Measurements from ENCODE around the gene GTF3C5.
"Not testable (repeated sequence)": the region's sequence is repeated elsewhere in the genome, so short reads cannot be mapped to it uniquely, and the experiment has no call there.

The GTF3C5 gene

DNA sequence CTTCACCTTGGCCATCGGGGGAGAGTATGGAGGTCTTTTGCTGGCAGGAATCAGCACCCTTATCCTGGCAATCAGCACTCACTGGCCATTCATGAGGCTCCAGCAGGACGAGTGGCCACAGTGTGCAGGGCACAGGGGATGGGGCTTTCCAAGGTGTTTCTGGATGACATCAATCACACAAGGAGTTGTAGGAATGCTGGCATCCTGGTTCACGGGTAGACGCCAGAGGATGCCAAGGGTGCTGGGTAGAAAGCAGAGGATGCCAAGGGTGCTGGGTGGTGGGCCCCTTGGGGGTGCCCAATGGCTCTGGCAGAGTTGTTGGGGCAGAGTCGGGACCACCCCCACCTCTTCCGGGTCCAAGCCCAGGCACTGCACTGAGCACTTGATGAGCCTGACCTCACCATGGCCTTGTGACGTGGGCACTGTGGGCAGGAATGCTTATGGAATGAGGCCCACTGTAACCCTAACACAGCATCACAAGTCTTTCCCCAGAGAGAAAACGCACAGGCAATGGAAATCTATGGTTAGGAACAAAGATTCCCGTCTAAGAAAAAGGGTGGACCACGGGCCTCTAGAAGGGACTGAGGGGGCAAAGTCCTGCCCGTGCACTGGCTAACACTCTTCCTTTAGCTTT, 60.1 kb downstream of the GTF3C5 start:
- no peak for DNase-seq (ENCODE audit: low read depth)

DNA sequence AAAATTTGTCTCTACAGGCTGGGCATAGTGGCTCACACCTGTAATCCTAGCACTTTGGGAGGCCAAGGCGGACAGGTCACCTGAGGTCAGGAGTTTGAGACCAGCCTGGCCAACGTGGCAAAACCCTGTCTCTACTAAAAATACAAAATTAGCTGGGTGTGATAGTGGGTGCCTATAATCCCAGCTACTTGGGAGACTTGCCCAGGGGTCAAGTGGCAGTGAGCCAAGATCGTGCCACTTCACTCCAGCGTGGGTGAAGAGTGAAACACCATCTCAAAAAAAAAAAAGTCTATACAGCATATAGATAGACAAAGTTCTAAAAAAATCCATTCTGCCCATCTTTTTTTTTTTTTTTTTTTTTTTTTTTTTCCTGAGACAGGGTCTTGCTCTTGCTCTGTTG, 63.6 kb downstream of the GTF3C5 start:
- not testable (repeated sequence) for DNase-seq (ENCODE audit: low read depth)

DNA sequence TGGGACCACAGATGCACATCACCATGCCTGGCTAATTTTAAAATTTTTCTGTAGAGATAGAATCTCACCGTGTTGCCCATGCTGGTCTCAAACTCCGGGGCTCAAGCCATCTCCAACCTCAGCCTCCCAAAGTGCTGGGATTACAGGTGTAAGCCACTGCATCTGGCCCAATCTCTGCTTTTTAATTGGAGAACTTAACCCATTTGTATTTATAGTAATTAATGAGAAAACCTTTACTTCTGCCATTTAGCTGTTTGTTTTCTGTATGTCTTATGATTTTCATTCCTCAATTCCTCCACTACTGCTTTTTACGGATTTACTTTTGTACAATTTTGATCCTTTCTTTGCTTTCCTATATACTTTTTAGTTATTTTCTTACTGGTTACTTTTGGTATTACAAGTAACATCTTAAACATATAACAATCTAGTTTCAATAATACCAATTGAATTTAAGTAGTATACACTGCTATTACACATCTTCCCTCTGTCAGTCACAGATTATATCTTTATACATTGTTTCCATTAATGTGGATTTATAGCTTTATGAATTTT, 64.1 kb downstream of the GTF3C5 start:
- DNase-seq (ENCODE audit: low read depth): no peak

DNA sequence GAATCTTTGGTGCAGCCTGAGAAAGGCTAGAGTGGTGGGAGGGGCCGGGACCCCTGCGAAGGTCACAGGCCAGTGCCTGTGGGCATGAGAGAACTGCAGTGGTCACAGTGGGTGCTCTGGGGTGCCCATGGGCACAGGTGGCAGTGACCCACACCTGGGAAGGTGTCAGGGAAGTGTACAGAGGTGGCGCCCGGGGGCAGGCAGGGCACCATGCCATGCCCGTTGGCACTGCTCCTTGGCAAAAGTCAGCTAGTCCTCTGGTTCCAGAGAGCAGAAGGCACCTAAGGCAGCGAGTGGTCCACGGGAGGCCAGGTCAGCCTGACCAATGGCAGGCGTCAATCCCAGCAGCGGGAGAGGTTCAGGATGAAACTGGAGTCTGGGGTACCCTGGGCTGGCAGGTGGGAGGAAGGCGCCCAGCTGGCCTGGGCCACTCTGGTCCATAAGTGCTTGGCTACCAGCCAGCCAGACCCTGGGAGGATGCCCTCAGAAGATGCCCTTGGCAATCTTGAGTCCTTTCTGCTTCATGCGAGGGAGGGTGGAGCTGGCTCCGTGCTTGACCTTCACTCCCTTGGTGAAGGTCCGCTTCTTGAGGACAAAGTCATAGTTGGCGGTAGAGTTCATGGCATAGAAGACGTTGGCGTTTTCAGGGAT, 67.4 kb downstream of the GTF3C5 start:
- DNase-seq (ENCODE audit: low read depth): no peak

DNA sequence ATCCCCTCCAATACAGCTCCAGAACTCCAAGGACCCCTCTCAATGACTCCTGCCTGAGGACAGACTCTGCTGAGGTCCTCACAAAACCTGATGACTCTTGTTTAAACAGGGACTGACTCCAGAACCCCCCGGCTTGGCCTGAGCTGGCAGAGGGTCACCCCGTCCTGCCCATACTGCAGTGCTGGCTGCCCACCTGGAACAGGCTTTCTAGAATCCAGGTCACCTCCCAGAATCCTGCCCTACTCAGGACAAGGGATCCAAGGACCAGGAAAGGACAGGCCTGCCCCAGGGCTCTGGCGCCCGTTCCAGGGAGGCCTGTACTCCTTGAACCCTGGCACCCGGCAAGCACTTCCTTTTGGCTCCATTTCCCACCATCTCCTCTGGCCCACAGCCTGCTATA, 68.1 kb downstream of the GTF3C5 start:
- DNase-seq (ENCODE audit: low read depth): no peak

DNA sequence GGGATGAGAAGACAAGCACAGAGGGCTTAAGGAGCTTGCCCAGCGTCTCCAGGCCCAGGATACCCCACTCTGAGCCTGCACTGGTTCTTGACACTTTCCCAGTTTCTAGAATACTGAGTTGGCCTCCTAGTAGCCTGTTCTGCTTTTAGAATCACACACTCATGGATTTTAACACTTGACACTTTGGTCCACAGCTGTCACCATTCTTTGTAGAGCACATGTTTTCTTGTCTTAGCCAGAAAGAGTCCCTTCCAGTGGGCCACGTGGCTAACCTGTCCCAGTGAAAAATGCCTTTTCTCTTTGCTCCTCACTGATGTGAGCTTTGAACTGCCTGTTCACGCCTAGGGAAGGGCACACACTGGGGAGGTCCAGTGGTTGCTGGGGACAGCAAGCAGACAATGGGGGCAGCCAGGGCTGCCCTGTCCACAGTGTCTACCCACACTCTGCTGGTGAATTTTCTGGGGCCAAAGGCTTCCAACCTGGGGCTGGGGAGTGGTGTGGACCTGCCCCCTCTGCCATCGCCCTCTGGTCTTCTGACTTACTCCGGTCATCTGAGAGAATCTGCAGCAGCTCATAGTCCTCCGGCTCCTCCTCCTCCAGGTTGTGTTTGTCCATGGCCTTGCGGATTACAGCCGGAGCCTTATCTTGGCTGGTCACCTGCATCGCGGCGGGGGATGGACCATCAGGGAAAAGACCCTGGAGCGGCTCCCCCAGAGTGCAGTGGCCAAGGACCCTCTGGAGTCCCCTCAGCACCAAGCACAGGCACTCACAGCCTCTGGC, 69.1 kb downstream of the GTF3C5 start:
- DNase-seq (ENCODE audit: low read depth): no peak

DNA sequence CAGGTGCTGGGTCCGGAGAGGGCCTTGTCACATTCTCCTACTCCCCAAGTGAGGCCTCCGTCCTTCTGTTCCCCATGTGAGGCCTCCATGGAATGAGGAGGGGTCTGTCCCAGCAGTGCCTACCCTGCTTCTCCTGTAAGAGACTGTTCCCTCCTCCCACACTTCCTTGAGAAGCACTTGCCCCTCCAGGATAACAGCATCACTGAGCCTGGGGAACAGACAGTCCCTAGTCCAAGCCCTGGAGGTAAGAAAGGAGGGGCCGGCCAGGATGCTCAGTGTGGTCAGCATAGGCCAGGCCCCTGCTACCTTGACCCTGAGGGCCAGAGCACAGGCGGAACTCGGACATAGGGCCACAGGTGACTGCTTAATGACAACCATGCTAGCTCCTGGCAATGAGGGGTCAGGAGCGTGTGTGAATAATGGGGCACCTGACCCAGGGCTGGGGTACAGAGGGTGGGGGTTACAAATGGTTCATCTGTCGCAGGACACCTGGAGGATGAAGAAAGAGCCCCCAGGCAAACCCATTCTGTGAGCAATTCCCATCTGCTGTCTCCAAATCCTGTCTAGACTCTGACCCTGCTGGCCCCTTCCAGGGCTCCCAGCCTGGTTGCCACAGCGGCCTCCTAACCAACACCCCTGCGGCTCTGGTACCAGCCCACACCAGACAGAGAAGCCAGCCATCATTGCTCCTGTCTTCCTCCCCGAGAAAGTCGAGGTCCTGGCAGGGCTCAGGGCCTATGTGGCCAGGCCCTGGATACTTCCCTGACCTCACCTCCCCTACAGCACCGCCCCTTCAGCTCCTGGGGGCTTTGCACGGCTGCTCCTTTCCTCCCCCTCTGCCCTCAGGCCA, 69.9 kb downstream of the GTF3C5 start:
- no peak for DNase-seq (ENCODE audit: low read depth)

DNA sequence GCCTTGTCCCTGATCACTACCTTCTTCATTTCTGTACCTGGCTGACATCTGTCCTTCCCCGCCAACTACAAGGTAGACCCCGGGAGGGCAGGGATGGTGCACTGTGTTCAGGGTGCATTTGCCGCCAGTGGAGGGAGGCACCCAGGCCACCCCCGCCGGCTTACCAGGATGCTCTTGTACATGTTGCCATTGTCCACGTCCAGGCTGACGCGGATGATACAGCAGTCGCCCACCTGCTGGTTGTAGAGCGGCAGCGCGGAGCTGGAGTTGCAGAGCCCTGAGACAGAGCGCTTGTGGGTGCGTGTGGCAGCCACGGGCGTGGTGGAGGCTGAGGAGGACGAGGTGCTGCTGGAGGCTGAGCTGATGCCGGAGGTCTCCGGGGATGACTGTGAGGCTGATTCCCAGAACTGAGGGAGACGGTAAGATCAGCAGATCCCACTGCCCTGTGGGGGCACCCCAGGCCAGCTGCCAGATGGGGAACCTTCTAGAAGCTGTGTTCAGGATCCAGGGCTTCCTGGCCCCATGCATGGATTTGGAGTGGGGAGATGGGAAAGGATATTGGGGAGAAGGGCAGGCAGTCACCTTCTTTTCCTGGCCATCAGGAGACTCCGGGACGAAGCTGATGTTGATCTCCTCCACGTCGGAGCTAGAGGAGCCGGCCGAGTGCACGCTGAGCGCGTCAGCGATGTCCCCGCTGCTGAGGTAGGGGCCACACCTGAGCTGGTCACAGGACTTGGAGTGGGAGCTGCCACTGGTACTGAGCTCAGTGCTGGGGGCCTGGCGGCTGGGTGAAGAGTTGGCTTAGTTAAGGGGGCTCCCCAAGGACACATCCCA, 70.8 kb downstream of the GTF3C5 start:
- DNase-seq (ENCODE audit: low read depth): no peak

DNA sequence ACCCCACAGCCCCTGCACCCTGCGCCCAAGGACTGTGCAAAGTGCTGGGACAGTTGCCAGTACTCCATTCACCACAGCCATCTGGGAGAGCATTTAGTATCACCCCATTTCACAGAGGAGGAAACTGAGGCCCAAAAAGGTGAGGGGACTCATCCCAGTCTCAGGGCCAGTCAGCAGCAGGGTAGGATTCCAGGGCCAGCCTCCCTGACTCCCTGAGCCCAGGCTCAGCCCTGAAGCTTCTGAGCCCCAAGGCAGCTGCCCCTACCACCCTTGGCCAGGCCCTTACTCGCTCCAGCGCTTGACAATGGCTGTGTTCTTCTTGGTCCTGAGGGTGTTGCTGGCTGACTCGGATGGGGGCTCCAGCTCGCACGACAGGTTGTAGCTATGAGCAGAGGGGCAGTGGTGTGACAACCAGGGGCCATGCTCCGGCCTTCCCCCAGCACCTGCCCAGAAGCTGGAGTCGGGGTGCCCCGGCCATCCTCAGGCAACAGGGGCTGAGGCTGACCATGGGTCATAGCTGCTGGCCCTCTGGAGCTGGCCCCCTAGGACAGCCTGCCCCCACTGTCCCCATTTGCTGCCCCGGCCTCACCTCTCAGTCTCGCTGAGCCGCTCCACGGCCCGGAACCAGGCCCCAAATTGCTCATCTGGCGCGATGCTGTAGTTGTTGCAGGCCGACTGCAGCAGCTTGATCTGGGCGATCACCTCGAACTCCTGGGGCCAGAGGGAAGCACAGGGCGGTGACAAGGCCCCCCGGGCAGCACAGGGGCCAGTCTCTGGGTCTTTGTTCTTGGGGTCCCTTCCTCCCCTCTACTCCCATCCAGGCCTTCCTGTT, 71.6 kb downstream of the GTF3C5 start:
- no peak for DNase-seq (ENCODE audit: low read depth)

DNA sequence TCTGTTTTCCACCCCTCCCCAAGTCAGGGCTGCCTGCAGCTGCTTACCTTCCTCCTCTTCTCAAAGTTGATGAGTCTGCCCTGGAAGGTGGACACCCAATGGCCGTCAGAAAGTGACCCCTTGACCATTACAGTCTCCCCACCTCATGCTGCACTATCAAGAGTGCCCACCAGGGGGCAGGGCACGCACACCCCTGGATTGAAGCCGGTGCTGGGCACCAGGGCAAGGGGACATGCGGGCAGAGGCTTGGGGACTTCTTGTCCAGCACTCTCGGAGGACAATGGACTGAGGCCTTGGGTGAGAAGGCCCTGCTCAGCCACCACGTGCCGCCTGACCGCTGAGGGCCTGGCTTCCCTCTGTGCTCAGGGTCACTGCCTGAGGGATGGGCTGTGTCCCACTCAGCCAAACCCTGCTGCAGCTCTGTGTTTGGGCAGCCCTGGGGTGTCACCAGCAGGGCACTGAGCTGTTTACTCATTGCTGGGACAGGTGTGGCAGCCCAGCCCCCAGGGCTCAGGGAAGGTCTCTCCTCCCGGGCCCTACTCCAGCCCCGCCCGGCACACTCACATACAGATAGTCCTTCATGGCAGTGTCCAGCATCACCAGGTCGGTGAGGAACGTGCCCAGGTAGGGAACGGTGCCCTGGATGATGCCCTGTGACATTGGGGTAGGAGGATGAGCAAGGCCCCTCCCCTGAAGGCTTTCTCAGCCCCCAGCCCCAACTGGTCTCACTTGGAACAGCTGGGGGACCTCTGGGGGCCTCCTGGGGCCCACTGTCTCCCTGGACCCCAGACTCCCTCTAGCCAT, 72.6 kb downstream of the GTF3C5 start:
- no peak for DNase-seq (ENCODE audit: low read depth)

DNA sequence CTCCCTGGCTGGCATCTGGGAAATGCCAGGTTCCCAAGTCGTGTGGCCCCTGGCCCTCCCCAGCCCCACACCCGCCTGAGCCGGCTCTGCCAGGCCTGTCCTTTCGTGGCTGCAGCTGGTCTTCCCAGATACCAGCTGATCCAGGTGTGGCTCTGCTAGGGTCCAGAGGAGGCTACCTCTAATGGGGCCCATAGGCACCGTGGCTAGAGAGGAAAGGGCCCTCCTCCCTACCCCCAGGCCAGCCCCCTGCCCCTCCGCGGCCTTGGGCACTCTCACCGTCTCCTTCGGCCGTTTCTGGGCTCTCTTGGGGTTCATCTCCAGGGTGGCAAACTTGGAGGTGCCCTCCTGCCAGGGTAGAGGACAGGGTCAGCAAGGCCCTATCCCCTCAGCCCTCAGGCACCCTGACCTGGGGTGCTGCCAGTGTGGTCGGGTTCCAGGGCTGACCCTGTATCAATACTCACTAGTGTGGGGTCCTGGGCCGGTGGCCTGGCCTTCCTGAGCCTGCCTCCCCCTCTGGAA, 73.2 kb downstream of the GTF3C5 start:
- no peak for DNase-seq (ENCODE audit: low read depth)

DNA sequence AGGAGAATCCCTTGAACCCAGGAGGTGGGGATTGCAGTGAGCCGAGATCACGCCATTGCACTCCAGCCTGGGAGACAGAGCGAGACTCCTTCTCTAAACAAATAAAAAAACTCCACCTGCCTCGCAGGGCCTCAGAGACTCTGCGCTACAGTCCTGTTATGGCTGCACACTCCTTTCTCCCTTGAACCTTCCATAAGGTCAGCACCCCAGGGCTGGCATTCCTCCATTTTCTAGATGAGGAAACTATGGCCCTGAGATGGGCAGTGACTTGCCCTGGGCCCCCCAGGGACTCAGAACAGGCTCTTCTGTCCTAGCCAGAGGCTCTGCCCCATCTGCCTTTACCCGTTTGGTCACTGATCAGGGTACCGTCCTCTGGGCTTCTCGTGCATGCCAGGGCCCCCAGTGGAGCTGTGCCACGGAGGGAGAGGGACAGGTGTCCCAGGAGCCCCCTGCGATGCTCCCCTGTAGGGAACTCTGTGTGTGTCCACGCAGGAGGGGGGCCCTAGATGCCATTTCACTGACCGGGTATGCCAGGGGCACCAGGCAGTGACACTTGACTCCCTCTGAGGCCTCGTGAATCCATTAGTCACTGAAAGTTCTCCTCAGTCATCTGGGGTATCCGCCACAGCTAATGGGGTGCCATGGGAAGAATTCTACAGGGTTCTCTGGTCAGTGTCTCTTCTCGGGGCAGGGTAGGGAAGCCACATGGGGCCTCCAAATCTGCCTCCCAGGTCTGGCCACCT, 74.1 kb downstream of the GTF3C5 start:
- no peak for DNase-seq (ENCODE audit: low read depth)

DNA sequence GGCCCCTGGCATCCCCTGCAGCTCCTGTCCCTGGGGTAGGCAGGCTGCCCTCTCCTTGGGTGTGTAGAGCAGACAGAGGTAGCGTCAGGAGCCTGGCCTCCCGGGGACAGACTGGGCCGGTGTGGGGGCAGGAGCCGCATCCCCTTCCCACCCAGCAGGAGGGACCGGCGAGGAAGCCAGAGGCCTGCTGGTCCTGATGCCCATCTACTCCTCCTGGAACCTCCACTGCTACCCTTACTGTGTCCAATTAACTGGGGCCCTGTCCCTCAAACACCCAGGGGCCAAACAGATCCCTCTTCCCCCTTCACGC, 74.6 kb downstream of the GTF3C5 start:
- no peak for DNase-seq (ENCODE audit: low read depth)

DNA sequence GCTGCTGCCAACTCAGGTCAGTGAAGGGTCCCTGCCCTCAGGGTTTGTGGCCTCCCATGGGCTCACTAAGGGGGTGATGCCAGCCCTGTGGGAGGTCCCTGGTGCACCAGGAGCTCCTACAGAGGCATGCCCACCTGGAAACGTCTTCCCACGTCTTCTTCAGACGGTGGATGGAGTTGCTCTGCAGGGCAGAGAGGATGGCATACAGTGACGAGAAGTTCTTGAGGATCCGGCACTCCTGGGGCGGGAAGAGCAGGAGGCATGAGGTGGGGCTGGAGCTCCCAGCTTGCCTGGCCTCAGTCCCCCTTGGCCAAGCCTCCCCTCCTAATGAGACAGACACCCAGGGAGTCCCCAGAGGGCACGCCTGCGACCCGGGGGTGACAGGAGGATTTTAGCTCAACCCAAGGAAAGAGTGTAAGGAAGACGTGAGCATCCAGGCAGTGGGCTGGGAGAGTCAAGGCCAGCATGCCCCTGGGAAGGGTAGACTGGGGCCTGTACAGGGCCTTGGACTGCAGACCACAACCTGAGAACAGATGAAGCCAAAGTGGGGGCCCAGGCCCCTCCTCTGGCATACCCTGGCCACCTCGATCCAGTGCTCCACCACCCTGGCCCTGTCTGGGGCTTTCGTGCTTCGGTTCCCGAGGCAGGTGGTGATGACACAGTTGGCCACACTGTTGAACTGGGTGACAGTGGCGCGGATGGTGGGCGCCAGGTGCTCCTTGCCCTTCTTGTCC, 75.9 kb downstream of the GTF3C5 start:
- DNase-seq (ENCODE audit: low read depth): no peak

DNA sequence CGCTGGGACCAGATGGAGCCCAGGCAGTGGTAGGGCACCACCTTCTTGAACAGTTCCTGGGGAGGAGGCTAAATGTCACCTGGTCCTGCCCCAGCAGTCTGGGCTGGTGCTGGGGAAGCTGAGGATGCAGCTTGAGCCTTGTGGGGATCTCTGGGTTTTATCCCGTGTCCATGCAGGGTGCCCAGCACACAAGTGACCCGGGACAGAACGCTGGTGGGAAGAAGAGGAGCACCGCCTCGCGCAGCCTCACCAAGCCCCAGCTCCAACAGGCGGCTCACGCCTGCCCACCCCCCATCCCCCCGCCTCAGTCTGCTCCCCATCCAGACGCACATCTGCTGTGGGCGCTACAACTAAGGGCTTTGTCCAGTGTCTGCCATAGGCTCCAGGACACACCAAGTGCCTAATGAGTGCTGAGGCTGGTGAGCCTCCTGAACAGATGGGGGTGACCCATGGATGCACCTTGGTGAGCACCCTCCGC, 76.5 kb downstream of the GTF3C5 start:
- no peak for DNase-seq (ENCODE audit: low read depth)

Measured in non-pigmented ciliary epithelial cell (primary cell).